Tibial nerve (tissue), 4 donors: ENCODE measurements around the gene HNRNPUL2.

ENCODE experiments used
- CTCF ChIP-seq, 5 experiments: fragments of 200-600 bp in 3 of 5; fragments of 450-650 bp in 2 of 5; sonication (generic) in 3 of 5; IDR thresholded peaks; one replicate each; pipeline ENCODE4 v1.5.1; 2016 to 2019; ENCODE audit warnings: antibody characterized with exemption in 5 of 5, mild to moderate bottlenecking in 3 of 5, moderate library complexity in 2 of 5
- EP300 ChIP-seq, 2 donors: sonication (generic); formaldehyde crosslinking; IDR thresholded peaks; one replicate each; pipeline ENCODE4 v1.6.1; 2017; ENCODE audit warnings: antibody characterized with exemption in 2 of 2, mild to moderate bottlenecking in 1 of 2

- TF ChIP-seq CTCF (IDR thresholded peaks at IDR 0.05) (no peak), EP300 (IDR thresholded peaks at IDR 0.05) (no peak)
Measured at GRCh38 chr11:62677156-62677555, 50.1 kb downstream of the HNRNPUL2 start.
